ENCODE results near the gene CDC25B. TPM values are rescaled to one million over a fixed set of nuclear protein-coding genes. Genes with fewer than 3 reads are reported as not detected.

CDC25B gene
- total and polyA plus RNA-seq, 10 of the 15 experiments (the other 5 are each of a cell fraction or from before 2014, with no cell fraction given), result 4.6 to 58.8 (median 24.6) TPM

- intact Hi-C loops (cut with micrococcal nuclease; ENCODE audit: unreplicated experiment), result loop anchor here (5.0 kb wide), 1 partner anchor 111 kb away; no protein-coding TSS in a partner anchor
- H2AFZ ChIP-seq (ENCODE audit: control insufficient read depth, low read depth, low read length), result no peak overlapping the region; the same call in 1 of the 2 replicates
- H3K9me3 ChIP-seq (replicated peaks; ENCODE audit: control insufficient read depth, insufficient read depth, low read length), result no peaks in the 10 kb centered on the region
- ChIA-PET RAD21 (ENCODE audit: unreplicated experiment) (interaction anchor here (0.8 to 1.4 kb wide), 5 partner anchors 9 to 275 kb away, joined by 3 to 5 read pairs (median 4); partner anchors contain the start of gene AP5S1), POLR2A (interaction anchor here (0.6 to 1.1 kb wide), 4 partner anchors 24 to 1173 kb away, joined by 3 to 6 read pairs (median 3); partner anchors contain the start of gene AP5S1), CTCF (interaction anchor here (1.1 to 2.1 kb wide), 3 partner anchors 9 to 58 kb away, joined by 3 to 30 read pairs (median 5); partner anchors contain the start of gene AP5S1), SMC1A (ENCODE audit: uncharacterized antibody, unreplicated experiment) (interaction anchor here (1.2 to 1.4 kb wide), 2 partner anchors 22 to 24 kb away, joined by 3 to 5 read pairs; partner anchors contain the start of gene AP5S1)
- WGBS (ENCODE audit: insufficient coverage, insufficient replicate concordance, low lambda C conversion rate, missing lambda C conversion rate), result 10% methylated on average over 27 of the region's 33 CpGs
- no peak for TF ChIP-seq SPI1 (IDR thresholded peaks at IDR 0.05; ENCODE audit: borderline replicate concordance, insufficient read depth, low read depth, low read length)
- no peak for TF ChIP-seq WRNIP1 (IDR thresholded peaks at IDR 0.05; ENCODE audit: borderline replicate concordance, low read depth, low read length)
- TF ChIP-seq SMC3 (IDR thresholded peaks at IDR 0.05; ENCODE audit: borderline replicate concordance, low read length), result no peak
- no peak for TF ChIP-seq ATF7 (IDR thresholded peaks at IDR 0.05; ENCODE audit: low read depth)
- peaks cover 5 to 12% of the 10 kb centered on the region in 2 experiments; a peak in 3 of 4 replicates for H3K36me3 ChIP-seq (ENCODE audit: control insufficient read depth in 2 of 2, insufficient read depth in 2 of 2, low read length in 1 of 2)
- H4K20me1 ChIP-seq (ENCODE audit: control insufficient read depth, insufficient read depth), result no peaks in the 10 kb centered on the region
- in situ Hi-C loops (cut with MboI), result no loop called here
- peak overlapping the region; percentile 68 for H3K9ac ChIP-seq (ENCODE audit: control insufficient read depth, insufficient read depth, low read length)
- peak; percentile 18 for ATAC-seq
- peak overlapping the region; percentile 77 for H3K4me3 ChIP-seq
- DNase-seq (ENCODE audit: low read depth, low spot score), result no peak
- H3K27ac ChIP-seq (ENCODE audit: control insufficient read depth, insufficient read depth), result peak overlapping the region; percentile 62
- H3K79me2 ChIP-seq (ENCODE audit: control insufficient read depth, insufficient read depth, low read length), result peaks cover 18% of the 10 kb centered on the region
- H3K4me2 ChIP-seq (ENCODE audit: control insufficient read depth, insufficient read depth), result peak overlapping the region; percentile 85
- peaks cover 36% of the 10 kb centered on the region for H3K4me1 ChIP-seq (ENCODE audit: control insufficient read depth, insufficient read depth, low read length)
- no TSS peak for BruUV-seq (replicated peaks)
- FAIRE-seq, result no peak
- H3K27me3 ChIP-seq (replicated peaks in 1 of 2; ENCODE audit: control insufficient read depth in 2 of 2, insufficient read depth in 2 of 2, low read length in 1 of 2), result no peaks in the 10 kb centered on the region
These were observed 541 bp downstream of the CDC25B start for GRCh38 chr20:3796477-3797225.

- H2AFZ ChIP-seq (ENCODE audit: control insufficient read depth, low read depth, low read length), result no peak overlapping the region
- RAD21 ChIA-PET (ENCODE audit: unreplicated experiment), result no interaction called here
- peaks cover 5 to 13% of the 10 kb centered on the region in 2 experiments for H3K36me3 ChIP-seq (ENCODE audit: control insufficient read depth in 2 of 2, insufficient read depth in 2 of 2, low read length in 1 of 2)
- peak overlapping the region; percentile 68 for H3K9ac ChIP-seq (ENCODE audit: control insufficient read depth, insufficient read depth, low read length)
- DNase-seq (ENCODE audit: low read depth, low spot score), result no peak
- CTCF ChIA-PET, result interaction anchor here (1.7 kb wide), 1 partner anchor 58 kb away, joined by 5 read pairs; no protein-coding TSS in a partner anchor
- no peak for ATAC-seq
- peak overlapping the region; percentile 77 for H3K4me3 ChIP-seq
- H3K4me2 ChIP-seq (ENCODE audit: control insufficient read depth, insufficient read depth), result peak overlapping the region; percentile 85
- FAIRE-seq, result no peak
- no peaks in the 10 kb centered on the region for H3K9me3 ChIP-seq (replicated peaks; ENCODE audit: control insufficient read depth, insufficient read depth, low read length)
- no peaks in the 10 kb centered on the region for H3K27me3 ChIP-seq (replicated peaks in 1 of 2; ENCODE audit: control insufficient read depth in 2 of 2, insufficient read depth in 2 of 2, low read length in 1 of 2)
- intact Hi-C loops (cut with micrococcal nuclease; ENCODE audit: unreplicated experiment) (loop anchor here (5.0 kb wide), 1 partner anchor 110 kb away; no protein-coding TSS in a partner anchor), in situ Hi-C loops (cut with MboI) (no loop called here)
- BruUV-seq (replicated peaks), result no TSS peak
- no peak for TF ChIP-seq BRCA1 (IDR thresholded peaks at IDR 0.05; ENCODE audit: low read depth, low read length)
- no peak for TF ChIP-seq STAT1 (conservative IDR thresholded peaks at IDR 0.05)
- TF ChIP-seq KAT2A (conservative IDR thresholded peaks at IDR 0.05; ENCODE audit: control insufficient read depth, low read depth, low read length), result no peak
- no peak for TF ChIP-seq MTA3 (IDR thresholded peaks at IDR 0.05; ENCODE audit: borderline replicate concordance, low read length)
- TF ChIP-seq RAD21 (IDR thresholded peaks at IDR 0.05; ENCODE audit: insufficient read depth, low read depth, low read length), result no peak
- TF ChIP-seq NFXL1 (IDR thresholded peaks at IDR 0.05; ENCODE audit: borderline replicate concordance), result no peak
- no peak for TF ChIP-seq CHD4 (IDR thresholded peaks at IDR 0.05)
- TF ChIP-seq, protein P1, sequence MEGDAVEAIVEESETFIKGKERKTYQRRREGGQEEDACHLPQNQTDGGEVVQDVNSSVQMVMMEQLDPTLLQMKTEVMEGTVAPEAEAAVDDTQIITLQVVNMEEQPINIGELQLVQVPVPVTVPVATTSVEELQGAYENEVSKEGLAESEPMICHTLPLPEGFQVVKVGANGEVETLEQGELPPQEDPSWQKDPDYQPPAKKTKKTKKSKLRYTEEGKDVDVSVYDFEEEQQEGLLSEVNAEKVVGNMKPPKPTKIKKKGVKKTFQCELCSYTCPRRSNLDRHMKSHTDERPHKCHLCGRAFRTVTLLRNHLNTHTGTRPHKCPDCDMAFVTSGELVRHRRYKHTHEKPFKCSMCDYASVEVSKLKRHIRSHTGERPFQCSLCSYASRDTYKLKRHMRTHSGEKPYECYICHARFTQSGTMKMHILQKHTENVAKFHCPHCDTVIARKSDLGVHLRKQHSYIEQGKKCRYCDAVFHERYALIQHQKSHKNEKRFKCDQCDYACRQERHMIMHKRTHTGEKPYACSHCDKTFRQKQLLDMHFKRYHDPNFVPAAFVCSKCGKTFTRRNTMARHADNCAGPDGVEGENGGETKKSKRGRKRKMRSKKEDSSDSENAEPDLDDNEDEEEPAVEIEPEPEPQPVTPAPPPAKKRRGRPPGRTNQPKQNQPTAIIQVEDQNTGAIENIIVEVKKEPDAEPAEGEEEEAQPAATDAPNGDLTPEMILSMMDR (IDR thresholded peaks at IDR 0.05 in 2 of 3, conservative IDR thresholded peaks at IDR 0.05 in 1 of 3; ENCODE audit: control insufficient read depth in 2 of 3, extremely low read depth in 1 of 3, insufficient read depth in 1 of 3, low read depth in 3 of 3, low read length in 3 of 3), result no peak
- H3K4me1 ChIP-seq (ENCODE audit: control insufficient read depth, insufficient read depth, low read length), result peaks cover 37% of the 10 kb centered on the region
- POLR2A ChIA-PET, result no interaction called here
- peaks cover 18% of the 10 kb centered on the region for H3K79me2 ChIP-seq (ENCODE audit: control insufficient read depth, insufficient read depth, low read length)
- 62% methylated on average over 5 of the region's 5 CpGs for WGBS (ENCODE audit: insufficient coverage, insufficient replicate concordance, low lambda C conversion rate, missing lambda C conversion rate)
- SMC1A ChIA-PET (ENCODE audit: uncharacterized antibody, unreplicated experiment), result no interaction called here
- peak overlapping the region; percentile 62 for H3K27ac ChIP-seq (ENCODE audit: control insufficient read depth, insufficient read depth)
- no peaks in the 10 kb centered on the region for H4K20me1 ChIP-seq (ENCODE audit: control insufficient read depth, insufficient read depth)
These were observed 1.1 kb downstream of the CDC25B start for GRCh38 chr20:3797226-3797545.

Measured in GM12878 (cell line).